Bronchial epithelial cell (primary cell): ENCODE measurements around the gene GYPA. TPM values are rescaled to one million over a fixed set of nuclear protein-coding genes. Genes with fewer than 3 reads are reported as not detected.
"Not testable (repeated sequence)": the region's sequence is repeated elsewhere in the genome, so short reads cannot be mapped to it uniquely, and the experiment has no call there.

Source experiments
- DNase-seq: peaks from one replicate; pipeline ENCODE4 v3.0.0-alpha.2; 2010; ENCODE audit warnings: low read depth
- FAIRE-seq: peaks from 2 replicates; lab custom pipeline; 2011; peaks lifted over from hg19 to GRCh38; lab: Jason Lieb, UNC
- H3K27me3 ChIP-seq: 2 replicates; pipeline ENCODE4 v1.5.1; 2011; ENCODE audit warnings: low read length; ENCODE audit not compliant: control insufficient read depth, insufficient read depth
- H3K36me3 ChIP-seq: 2 replicates; pipeline ENCODE4 v1.5.1; 2011; ENCODE audit warnings: low read length; ENCODE audit not compliant: control insufficient read depth, insufficient read depth
- H3K4me3 ChIP-seq: 2 replicates; pipeline ENCODE4 v1.5.1; 2011; ENCODE audit warnings: mild to moderate bottlenecking, low read depth, low read length, control low read depth
- CTCF ChIP-seq: IDR thresholded peaks from 2 replicates; pipeline ENCODE4 v1.5.1; 2011; ENCODE audit warnings: mild to moderate bottlenecking, moderate library complexity, low read length, control low read depth, inconsistent platforms; ENCODE audit not compliant: insufficient read depth, severe bottlenecking
- total RNA-seq: library from RNA; depleted of rRNA; stranded (reverse); fragments of >200 nt; gene quantifications from 2 replicates; pipeline ENCODE4 v1.2.1, GENCODE V29; 2014

The GYPA gene
- total RNA-seq, 1 donor from 2014 or later = not detected

GRCh38 chr4:144129336-144129875 lies 11.1 kb downstream of the GYPA start:
- not testable (repeated sequence) for FAIRE-seq, DNase-seq, H3K36me3 ChIP-seq, H3K4me3 ChIP-seq, H3K27me3 ChIP-seq

GRCh38 chr4:144128709-144129320 lies 11.7 kb downstream of the GYPA start:
- not testable (repeated sequence) for FAIRE-seq, H3K27me3 ChIP-seq, DNase-seq, H3K36me3 ChIP-seq, H3K4me3 ChIP-seq

GRCh38 chr4:144125109-144125508 lies 15.4 kb downstream of the GYPA start:
- H3K36me3 ChIP-seq, H3K4me3 ChIP-seq, FAIRE-seq, H3K27me3 ChIP-seq, DNase-seq: not testable (repeated sequence)

GRCh38 chr4:144123982-144124635 lies 16.4 kb downstream of the GYPA start:
- DNase-seq, H3K36me3 ChIP-seq, H3K4me3 ChIP-seq, FAIRE-seq, H3K27me3 ChIP-seq: not testable (repeated sequence)

- not testable (repeated sequence) for FAIRE-seq, H3K4me3 ChIP-seq, H3K36me3 ChIP-seq, H3K27me3 ChIP-seq, DNase-seq
Measured at GRCh38 chr4:144123269-144123668, 17.2 kb downstream of the GYPA start.

GRCh38 chr4:144119752-144120151 lies 20.8 kb downstream of the GYPA start:
- not testable (repeated sequence) for H3K4me3 ChIP-seq, DNase-seq, FAIRE-seq, H3K27me3 ChIP-seq, H3K36me3 ChIP-seq

- no peak for TF ChIP-seq CTCF
- DNase-seq (no peak), FAIRE-seq (no peak)
- H3K36me3 ChIP-seq = no peaks in the 10 kb centered on the region
- H3K4me3 ChIP-seq = no peak overlapping the region
- H3K27me3 ChIP-seq = no peaks in the 10 kb centered on the region
Measured at GRCh38 chr4:144115519-144115918, 25.0 kb downstream of the GYPA start.

GRCh38 chr4:144113546-144113945 lies 27.0 kb downstream of the GYPA start:
- TF ChIP-seq CTCF = no peak
- Histone ChIP-seq H3K36me3 (no peaks in the 10 kb centered on the region), H3K27me3 (no peaks in the 10 kb centered on the region), H3K4me3 (no peak overlapping the region)
- FAIRE-seq (no peak), DNase-seq (no peak)
